Inflammatory macrophage treated with lipopolysaccharide for 1 hour (primary cell): ENCODE results near the gene WDR90.
"Not testable (repeated sequence)": the region's sequence is repeated elsewhere in the genome, so short reads cannot be mapped to it uniquely, and the experiment has no call there.

Experiments
- DNase-seq, 2 donors: peaks; one replicate each; pipeline ENCODE4 v3.0.0-alpha.2; 2020 to 2022

Gene WDR90

GRCh38 chr16:677316-678190 lies 28.4 kb downstream of the WDR90 start:
- DNase-seq, result no peak

GRCh38 chr16:678209-678857 lies 29.2 kb downstream of the WDR90 start:
- DNase-seq, result no peak

DNA sequence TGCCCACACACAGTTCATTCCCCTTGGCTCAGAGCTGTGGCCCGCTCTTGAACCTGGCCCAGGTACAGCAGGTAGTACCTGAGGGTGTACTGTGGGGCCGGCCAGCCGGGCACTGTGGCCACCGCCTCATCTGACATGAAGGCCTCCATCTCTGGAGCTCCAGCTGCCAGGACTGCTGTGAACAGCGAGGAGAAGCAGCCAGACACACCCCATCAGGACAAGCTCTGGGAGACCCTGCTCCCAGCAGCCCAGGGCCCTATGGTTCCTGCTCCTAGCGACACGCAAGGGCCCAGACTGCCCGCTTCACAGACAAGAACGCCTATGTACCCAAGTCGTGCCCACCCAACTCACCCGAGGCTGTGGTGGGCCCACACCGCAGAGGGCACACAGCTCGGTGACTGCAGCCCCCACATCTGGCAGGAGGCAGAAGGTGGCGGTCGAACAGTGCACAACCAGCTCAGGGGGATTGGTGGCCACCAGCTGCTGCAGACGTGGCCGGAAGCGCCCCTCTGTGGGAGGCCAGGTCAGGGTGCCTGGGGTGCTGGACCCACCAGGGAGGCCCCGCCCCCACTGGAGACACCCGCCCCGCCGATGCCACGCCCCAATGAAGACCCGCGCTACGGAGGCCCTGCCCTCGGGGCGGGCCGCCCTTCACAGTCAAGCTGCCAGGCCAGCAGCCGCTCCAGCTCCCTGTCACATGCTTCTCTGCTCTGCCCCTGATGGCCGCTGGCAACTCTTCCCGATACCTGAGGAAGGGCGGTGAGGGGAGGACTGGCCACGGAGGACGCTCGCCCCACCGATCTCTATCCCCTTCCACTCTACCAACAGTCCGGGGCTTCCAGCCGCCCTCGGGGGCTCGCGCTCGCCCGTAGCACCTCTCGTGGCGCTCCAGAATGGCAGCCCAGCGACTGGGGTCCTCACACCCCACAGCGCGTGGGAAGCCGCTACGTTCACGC lies 30.0 kb downstream of the WDR90 start:
- DNase-seq, result peak in 1 of 2 donors; percentile 39

DNA sequence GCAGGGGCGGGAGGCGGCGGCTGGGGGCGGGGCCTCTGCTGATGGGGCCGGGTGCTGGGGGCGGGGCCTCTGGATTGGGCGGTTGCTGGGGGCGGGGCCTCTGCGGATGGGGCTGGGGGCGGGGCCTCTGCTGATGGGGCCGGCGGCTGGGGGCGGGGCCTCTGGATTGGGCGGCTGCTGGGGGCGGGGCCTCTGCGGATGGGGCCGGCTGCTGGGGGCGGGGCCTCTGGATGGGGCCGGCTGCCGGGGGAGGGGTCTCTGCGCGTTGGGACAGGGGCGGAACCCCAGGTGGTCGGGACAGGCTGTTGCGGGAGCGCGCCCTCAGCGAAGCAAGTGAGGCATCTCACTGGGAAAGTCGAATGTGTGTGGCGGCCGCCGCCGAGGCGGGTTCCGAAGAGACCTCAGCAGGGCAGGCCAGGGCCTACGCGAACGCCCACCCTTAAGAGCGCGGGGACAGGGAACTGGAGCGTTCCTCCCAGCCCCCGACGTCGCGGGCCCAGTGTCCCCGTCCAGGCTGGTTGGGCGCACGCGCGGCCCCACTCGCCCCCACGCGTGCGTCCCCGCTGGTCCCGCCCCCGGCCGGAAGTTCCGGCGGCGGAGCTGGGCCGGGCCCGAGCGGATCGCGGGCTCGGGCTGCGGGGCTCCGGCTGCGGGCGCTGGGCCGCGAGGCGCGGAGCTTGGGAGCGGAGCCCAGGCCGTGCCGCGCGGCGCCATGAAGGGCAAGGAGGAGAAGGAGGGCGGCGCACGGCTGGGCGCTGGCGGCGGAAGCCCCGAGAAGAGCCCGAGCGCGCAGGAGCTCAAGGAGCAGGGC lies 30.9 kb downstream of the WDR90 start, which contains the start of gene STUB1:
TSS of gene STUB1 (plus strand) at position 597 of the 811 bp plus-strand sequence. CDS start at position 713, 116 bp downstream.
- DNase-seq, result peak; percentile 87 to 89

GRCh38 chr16:680625-680945 lies 31.4 kb downstream of the WDR90 start:
- no peak for DNase-seq

GRCh38 chr16:680967-681745 lies 32.0 kb downstream of the WDR90 start:
- peak in 1 of 2 donors; percentile 25 for DNase-seq

DNA sequence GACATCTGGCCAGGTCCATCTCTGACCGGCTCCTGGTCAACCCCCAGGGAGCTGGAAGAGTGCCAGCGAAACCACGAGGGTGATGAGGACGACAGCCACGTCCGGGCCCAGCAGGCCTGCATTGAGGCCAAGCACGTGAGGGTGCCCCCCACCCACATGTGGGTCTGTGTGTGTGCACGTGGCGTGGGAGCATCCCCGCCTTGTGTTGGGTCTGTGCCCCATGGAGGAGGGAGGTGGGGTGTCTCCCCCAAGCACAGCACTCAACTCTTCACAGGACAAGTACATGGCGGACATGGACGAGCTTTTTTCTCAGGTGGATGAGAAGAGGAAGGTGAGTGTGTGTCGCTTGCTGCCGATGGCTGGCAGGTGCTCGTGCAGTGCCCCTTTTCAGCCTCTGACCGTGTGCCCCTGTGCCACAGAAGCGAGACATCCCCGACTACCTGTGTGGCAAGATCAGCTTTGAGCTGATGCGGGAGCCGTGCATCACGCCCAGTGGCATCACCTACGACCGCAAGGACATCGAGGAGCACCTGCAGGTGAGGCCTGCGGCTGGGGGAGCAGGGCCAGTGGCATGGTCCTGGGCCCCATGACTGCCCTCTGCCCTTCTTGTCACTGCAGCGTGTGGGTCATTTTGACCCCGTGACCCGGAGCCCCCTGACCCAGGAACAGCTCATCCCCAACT lies 32.7 kb downstream of the WDR90 start:
- no peak for DNase-seq

- DNase-seq, result no peak
Measured at GRCh38 chr16:682493-683395, 33.6 kb downstream of the WDR90 start.

DNA sequence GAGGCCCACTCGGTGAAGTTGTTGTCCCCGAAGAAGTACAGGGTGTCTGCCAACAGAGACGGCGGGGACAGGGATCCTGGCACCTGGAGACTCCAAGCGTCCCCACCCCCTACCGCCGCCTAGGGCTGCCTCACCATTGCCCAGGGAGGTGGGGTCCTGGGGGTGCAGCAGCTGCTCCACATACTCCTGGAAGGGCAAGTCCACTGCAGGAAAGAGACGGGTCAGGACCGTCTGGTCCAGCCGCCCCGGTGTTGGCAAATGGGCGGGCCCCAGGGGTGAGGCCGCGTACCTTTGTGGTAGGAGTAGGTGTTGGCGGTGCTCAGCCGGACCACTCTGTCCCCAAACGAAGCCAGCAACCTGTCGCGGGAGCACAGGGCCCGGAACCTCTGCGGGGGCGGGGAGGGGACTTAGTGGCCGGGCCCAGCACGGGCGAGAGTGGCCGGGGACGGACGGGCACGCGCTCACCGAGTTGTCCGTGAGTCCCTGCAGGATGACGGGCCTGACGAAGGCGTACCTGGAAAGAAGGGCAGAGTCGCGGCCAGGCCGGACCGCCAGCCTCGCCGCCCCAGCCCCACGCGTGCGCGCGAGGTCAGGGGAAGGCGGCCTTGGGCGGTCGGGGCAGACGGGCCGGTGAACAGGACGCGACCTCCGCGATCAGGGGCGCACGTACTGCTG lies 34.4 kb downstream of the WDR90 start:
- DNase-seq, result no peak

DNA sequence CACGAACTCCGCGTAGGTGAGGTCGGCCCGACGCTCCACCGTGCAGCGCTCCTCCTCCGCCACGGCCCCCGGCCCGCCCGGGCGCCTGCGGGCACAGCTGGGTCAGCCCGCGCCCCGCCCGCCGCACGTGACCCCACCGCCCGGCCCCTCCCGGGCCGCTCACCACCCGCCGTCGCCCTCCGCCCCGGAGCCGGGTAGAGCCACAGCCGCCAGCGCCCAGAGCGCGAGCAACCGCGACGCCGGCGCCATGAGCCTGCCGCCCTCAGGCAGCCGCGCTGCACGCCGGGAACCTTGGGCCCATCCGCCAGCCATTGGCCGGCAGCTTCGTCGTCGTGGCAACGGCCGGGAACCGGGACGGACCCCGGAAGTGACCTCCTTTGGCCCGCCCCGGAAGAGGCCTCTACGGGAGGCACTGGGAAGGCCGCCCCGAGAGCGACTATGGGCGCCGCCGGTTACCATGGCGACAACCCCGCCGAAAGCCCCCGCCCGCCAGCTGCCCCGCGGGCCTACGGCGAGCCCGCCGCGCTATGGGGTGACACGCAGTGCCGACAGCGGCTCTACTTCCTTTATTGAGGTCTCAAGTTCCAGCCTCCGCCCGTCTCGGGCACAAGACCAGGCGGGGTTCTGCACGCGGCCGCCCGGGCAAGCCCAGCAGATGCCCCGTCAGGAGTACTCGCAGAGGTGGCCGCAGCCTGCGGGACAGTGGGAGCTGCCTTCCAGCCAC lies 35.1 kb downstream of the WDR90 start, which contains the start of gene JMJD8:
TSS of gene JMJD8 (minus strand) at position 264 of the 724 bp plus-strand sequence. CDS start at position 249, 15 bp downstream.
- DNase-seq, result peak; percentile 95 to 98

GRCh38 chr16:684961-685696 lies 36.0 kb downstream of the WDR90 start:
- DNase-seq, result no peak

GRCh38 chr16:685967-686366 lies 36.8 kb downstream of the WDR90 start:
- peak in 1 of 2 donors; percentile 40 for DNase-seq

GRCh38 chr16:686459-687260 lies 37.5 kb downstream of the WDR90 start:
- DNase-seq, result no peak

GRCh38 chr16:687499-687898 lies 38.3 kb downstream of the WDR90 start:
- DNase-seq, result no peak

- DNase-seq, result no peak
Measured at GRCh38 chr16:689175-689897, 40.2 kb downstream of the WDR90 start.

GRCh38 chr16:691242-691641 lies 42.1 kb downstream of the WDR90 start:
- DNase-seq, result not testable (repeated sequence)
